GM19467 (cell line): ENCODE results near the gene SH3TC2.

ENCODE experiments used
- ATAC-seq: cut with Tn5 transposase; IDR thresholded peaks from one replicate; pipeline ENCODE4 v1.9.1; 2021; ENCODE audit warnings: mild to moderate bottlenecking, moderate library complexity; ENCODE audit not compliant: unreplicated experiment

The SH3TC2 gene

DNA sequence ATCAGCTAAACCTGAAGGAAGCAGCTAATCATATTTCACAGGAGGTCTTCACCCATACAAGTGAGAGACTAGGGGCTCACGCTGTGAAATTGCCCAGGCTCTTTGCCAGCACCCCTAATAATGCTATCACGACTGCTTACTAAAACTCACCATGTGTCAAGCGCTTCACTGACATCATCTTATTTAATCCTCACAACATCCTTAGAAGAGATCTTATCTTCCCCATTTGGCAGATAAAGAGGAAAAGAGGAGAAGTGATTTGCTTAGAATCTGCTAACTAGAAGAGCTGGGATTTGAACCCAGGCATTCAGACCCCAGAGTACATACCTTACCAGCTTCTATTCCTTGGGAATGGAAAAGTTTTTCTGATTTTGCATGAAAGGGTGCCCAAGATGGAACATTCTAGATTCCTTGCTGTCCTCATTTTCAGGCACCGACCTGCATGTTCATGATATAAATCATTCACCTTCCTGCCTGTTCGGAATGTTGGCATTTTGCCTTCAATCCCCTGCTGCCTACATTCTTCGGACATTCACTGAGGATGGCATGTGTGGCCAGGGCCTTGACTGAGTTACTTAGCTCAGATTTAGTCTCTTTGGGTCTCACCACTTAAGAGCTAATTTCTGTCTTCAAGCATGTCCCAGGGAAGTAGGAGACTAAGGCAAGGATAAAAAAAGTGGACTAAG, 88.1 kb downstream of the SH3TC2 start:
- no peak for ATAC-seq

DNA sequence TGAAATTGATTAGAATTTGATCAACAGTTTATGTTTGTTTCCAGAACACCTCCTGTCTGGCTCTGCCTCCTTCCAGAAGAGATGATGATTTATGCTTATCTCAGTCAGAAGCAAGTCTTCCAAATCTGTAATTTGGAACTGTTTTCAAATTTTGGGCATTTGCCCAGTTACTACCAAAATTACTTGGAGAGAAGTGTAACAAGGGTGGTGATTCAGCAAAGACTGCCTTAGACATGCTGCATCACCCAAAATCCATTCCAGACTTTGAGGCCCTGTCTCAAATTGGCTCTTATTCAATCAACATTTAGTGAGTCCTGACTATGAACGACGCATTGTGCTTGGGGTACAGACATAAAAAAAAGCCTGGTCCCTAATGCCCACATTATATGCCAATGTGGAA, 89.4 kb downstream of the SH3TC2 start:
- ATAC-seq, result no peak

DNA sequence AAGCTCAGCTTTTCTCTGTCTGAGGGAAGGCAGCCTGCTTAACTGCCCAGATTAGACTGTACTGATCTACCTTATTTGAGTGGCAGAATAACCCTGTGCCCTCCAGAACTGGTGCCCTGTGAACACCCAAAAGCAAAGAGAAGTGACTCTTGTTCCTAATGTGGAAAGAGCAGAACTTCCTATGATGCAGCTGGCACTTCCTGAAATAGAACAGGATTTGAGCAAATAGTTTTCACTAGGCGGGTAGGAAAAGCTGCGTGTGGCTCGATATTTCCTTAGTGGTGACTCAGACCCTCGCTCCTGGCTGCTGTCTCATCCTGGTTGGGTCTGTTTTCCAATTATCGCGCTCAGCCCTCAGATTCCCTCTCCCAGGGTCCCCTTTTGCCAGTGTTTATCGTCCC, 89.9 kb downstream of the SH3TC2 start:
- no peak for ATAC-seq

DNA sequence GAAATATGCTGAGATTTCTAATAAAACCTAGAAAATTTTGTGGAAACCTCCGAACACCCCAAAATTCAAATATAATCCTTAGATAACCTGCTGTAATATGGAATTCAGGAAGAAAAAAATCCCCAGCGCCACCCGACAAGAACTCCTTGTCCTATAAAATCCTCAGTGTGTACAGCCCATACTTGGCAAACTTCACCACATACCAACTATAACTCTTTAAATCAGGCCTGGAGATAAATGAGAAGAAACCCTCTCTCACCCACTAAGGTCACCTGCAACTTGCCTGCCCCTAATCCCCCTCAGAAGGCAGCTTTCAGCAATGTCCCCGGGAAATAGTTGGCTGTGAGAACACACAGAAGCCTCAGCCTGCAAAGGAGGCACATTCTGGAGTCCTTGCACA, 90.5 kb downstream of the SH3TC2 start:
- no peak for ATAC-seq

DNA sequence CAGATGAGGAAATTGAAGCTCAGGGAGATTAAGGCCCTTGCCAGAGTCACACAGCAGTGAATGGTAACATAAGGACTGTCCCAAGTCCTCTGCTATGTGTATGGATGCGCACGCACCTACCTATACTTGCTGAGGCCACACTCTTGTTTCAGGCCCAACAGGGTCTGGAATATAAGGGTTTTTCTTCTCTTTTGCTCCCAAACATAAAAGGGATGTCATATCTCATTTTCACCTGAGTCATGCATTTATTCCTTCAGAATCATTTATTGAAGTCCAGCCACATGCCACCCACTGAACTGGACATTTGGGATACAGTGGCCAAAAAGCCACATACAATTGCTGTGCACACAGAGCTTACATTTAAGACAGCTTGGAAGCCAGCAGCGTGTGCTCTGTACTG, 92.0 kb downstream of the SH3TC2 start:
- no peak for ATAC-seq

DNA sequence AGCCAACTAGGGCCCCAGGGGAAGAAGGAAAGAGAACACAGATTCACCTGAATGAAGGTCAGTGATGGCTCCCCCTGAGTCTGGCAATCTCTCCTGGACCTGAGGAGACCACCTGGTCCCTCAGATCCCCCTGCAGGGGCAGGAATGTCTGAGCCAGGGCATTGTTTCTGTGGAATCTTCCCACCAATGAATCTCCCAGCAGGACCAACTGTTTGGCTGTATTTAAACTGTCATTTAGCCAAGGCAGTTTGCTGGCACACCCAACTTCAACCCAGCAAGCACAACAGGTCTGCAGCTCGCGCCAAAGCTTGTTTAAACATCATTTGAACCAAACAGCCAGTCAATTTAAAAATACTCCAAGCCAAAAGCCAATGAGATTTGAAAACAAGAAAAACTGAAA, 92.6 kb downstream of the SH3TC2 start:
- ATAC-seq, result no peak

DNA sequence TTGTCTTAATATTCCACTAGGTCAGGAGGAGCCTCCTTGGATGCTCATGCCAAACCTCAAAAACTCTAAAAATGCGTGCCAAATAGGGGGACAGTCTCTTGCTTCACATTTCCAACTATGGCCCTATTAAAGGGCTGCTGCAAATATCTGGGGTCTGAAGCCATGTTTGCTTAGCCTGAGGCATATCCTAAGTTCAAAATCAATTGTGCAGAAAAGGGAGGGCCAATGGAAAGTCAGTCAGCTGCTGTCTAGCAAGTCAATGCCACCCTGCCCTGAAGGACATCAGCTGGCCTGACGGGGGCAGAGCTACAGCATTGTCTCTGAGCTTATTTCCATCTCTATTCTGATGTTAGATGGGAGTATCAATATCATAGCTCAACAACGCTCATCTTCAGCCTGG, 93.6 kb downstream of the SH3TC2 start:
- no peak for ATAC-seq

DNA sequence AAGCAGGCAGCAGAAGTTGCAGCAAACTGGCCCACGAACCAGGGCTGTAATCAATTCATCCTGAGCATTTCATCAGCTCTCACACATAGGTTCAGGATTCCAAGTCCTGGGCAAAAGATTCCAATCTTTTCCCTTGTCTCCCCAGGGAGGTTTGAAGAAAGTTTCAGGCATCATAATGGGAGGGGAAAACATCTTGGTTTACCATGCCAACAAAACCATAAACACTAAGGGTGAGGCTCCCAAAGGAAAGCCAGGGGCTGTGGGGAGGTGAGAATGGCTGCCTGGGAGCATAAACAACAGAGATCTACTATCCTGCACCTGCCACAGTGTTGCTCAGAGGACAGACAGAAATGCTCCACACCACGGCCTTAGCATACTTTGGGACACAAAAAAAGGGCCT, 94.6 kb downstream of the SH3TC2 start:
- ATAC-seq, result no peak

DNA sequence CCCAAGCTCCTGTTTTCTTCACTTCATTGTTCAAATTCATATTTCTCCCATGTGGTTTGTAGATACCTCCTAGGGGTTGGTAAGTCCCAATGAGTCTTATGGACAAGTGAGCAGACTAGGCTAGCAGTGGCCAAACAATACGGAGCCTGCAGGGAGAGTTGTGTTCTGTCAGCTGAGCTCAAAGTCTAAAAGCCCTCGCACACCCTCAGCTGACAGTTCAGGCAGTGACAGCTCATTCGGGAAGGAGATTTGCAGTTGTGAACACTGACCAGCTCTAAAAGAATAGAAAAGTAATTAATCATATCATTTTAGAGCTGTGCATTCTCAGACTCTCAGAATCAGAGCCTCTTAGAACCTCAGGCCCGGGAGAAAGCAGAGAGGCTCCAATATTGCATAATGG, 95.1 kb downstream of the SH3TC2 start:
- ATAC-seq, result no peak

DNA sequence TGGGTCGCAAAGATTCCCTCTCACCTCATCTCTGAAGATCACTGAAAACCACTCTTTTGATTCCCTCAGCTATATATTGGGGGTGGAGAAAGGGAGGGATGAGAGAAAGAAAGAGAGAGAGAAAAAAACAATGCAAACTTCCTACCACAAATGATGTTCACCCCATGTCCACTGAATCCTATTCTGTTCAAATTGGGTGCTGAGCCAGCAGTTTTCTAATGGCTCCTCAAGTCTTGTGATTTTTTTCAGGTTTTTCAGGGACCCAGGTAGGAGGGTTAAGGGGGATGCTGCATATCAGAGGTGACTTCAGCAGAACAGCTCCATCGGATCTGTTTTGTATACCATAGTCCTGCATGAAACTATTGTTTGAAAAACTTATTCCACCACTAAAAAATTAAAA, 95.9 kb downstream of the SH3TC2 start:
- no peak for ATAC-seq

DNA sequence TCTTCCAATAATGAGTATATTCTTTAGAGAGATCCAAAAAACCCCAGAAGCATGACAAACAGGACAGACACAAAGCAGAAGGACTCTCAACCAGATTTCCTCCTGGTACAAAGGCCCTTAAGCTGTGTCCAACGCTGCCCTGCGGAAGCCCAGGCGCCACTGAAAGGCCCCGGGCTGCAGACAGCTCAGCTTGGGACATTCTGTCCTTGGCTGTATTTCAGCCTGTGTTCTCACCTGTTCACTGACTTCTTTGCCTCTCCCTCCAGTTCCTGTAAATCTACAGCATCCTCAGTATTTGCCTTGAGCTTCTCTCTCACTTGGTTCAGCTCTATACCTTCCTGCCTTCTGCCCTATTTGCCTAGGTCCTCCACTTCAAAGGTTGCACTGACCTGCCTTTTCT, 96.5 kb downstream of the SH3TC2 start:
- ATAC-seq, result no peak

DNA sequence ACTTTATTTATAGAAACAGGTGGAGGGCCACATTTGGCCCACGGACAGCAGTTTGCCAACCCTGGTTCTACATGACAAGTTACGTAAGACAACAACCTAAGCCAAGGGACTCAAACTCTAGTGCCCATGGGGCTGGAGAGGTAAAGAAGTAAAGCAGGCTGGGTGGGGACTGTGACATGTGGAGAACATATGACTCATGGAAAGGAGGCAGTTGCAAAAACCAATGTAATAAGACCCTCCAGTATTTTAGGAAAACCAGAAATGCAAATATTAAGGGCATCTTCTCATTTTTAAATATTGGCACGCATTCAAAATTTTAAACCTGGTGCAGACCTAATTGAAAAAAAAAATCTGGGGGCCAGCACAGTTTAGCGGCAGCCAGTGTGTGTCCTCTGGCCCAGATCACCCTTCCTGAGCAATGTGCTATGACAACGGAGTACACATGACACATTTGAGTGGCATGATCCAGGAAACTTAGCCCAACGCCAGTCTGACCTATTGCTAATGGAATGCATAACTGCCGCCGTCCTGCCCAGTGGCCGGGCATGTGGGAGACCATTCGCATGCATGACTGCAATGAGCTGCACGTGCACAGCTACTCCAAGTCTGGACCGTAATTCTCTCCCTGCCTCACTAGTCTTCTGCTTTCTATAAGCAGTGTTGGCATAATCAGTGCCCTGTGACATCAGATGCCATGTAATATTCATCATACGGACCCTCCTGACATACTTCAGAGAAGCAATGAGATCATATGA, 97.2 kb downstream of the SH3TC2 start:
- ATAC-seq, result no peak

DNA sequence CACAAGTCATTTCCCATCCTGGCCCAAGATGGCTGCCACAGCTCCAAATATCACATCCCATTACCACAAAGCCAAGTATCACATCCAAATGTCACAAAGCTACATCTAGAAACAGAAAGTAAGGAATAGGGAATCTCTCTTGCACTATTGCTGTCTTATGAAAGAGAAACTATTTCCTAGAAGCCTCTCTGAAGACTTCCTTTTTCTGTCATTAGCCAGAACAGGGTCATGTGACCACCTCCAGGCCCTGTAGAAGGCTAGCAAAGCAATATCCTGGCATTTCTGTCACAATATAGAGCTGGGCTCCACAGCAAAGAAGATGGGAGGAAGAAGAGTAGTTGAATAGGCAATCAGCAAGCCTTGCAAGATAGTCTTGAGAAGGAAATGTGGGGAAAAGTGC, 99.2 kb downstream of the SH3TC2 start:
- ATAC-seq, result no peak

DNA sequence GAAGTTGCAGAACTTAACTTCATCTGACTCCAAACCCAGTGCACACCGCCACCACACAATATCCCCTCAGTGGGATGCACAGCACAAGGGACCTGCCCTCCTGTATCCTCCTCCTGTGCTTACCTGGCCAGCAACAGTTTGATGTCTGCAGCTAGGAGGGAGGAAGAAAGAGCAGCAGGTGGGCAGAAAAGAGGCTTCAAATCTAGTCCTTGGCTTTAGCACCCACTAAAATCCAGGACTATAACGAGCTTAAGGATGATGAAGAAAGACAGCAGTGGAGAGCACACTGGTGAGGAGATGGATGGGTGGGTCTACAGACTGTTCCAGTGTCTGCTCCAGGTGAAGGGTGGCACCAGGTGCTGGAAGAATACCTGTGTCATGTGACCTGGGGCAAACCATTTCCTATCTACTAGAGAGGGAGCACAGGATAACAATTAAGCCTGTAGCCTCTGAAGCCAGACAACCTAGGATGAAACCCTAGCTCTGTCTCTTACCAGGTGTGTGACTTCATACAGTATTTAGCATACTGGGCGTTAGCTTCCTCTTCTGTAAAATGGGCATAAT, 100.0 kb downstream of the SH3TC2 start:
- no peak for ATAC-seq

DNA sequence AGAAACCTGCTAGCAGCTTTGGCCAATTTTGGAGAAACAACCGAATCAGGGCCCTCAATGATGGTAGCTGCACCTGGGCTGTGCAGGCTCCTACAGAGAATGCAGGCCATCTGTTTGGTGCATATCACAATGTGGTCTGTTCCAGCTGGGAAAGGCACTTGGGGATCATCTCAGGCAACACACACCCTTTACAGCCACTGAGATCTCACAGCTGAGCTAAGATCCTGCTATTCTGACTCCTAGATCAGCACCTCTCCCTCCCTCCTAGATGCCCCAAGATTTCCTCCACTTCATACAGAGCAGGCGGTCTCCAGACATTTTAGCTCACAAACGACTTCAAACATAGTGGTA, 100.7 kb downstream of the SH3TC2 start:
- ATAC-seq, result no peak

DNA sequence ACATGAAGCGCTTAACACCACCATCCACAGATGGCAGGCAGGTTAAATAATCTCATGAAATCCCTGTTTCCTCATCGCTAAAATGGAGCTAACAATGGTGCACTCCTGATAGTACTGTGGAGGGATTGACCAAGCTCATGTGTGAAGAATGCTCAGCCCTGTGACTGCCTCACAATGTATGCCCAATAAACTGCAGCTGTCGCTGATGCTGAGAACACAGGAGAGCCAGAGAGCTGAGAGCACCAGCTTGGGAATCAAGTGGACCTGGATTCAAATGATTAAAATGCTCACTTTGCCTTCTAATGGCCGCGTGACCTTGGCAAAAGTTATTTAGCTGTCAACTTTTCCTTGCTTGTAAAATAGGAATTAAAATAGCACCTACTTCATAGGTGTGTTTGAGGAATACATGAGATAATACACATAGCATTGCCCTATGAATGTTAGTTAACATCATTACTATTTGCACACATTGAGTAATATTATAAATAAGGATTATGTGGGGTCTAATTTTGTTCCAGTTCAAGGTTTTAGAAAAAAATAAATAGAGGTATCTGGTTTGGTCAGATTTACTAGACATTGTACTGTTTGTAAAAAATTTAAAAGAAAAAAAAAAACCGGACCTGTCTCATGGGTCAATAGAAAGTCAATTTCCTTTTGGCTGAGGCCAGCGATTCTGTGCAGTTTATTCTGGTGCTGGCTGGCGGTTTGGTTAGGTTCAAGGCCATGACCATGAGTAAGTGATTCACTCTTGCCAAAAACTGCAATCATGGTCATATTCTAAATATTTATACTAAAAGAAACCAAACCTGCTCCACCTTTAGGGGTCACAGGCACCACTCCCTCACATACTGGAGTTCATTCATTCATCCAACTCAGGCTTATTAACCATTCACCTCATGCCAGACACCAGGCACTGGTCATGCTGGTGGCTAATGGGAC, 101.3 kb downstream of the SH3TC2 start:
- ATAC-seq, result no peak

DNA sequence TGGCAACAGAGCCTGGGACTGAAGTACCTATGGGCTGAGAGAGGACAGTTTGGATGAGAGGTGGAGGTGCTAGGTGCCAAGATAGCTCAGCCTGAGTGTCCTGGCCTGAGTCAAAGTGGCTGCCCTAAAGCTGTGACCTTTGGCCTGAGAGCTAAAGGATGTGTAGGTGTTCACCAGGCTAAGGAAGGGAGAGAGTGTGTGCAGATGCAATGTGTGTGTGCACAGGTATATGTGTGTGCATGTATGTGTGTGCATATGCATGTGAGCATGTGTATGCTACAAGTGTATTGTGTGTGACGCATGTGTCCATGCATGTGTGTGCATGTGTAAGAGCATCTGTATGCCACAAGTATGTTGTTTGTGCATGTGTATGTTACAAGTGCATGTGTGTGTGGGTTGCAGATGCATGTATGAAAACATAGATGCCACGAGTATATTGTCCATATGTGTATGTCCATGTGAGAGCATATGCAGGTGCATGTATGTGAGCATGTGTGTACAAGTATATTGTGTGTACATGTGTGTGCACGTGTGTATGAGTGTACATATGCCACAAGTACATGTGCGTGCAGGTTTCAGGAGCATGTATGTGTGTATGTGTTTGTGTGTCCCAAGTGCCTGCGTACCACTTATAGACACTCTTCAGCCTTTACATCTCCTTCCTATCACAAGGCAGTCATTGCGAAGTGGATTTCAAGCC, 102.6 kb downstream of the SH3TC2 start:
- no peak for ATAC-seq

DNA sequence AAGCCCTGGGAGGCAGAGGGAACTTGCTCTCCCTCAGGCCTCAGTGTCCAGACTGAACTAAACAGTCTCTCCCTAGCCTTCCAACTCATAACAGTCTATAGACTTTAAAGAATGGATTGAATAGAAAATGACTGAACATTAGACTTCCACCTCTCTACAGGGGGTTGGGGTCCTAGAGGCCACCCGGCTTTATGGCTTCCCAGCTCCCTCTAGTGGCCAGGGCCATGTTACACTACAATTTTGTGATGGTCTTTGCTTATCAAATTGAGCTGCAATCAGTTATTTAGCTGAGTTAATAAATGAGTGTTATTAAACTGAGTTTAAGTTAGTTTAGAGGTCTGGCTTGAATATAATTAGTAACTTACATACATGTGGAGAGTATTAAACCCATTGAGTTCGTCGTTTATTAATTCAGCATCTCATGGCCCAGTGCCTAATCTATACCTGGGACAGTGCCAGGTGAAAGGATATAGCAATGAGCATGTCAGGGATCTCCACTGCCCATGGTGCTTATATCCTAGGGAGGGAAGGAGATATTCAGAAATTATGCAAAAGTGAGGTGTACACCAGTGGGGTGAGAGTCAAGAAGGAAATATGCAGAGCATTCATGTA, 105.2 kb downstream of the SH3TC2 start:
- peak; percentile 69 for ATAC-seq

DNA sequence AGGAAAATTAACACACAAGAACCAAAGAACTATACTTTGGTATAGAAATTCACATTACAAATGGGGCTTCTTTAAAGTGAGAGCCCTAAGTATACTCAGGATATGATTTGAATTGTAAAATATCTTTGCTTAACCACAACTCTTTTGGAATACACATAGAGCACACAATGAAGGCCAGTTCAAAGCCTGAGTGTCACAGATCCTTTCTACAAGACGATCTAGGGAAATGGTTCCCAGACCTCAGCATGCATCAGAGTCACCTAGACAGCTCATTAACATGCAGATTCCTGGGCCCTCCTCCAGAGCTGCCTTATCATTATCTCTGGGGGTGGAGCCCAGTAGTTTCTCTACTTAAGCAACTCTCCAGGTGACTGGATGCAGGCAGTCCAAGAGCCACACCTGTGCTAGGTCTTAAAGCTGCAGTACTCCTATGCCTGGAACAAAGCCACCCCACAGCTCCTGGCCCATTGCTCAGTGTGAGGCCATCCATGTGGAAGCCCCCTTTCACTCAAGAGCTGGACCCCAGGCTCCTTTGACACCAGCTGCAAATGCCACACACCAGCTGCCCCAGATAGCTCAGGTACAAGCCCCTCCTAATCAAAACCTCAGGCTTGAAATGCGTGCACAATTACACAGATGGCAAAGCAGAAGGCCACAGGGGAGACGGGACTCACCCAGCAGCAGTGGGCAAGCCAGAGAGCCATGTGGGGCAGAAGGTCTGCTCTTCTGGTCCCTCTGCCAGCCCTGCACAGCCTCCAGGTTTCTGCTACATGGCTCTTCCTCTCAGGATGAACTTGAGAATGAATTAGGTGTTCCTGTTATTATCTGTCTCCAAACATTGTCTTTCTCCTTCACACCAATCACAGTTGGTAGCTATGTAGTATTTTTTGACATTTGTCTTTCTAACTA, 106.1 kb downstream of the SH3TC2 start:
- no peak for ATAC-seq
